Measurements from ENCODE around the gene LRRFIP2.

The LRRFIP2 gene

DNA sequence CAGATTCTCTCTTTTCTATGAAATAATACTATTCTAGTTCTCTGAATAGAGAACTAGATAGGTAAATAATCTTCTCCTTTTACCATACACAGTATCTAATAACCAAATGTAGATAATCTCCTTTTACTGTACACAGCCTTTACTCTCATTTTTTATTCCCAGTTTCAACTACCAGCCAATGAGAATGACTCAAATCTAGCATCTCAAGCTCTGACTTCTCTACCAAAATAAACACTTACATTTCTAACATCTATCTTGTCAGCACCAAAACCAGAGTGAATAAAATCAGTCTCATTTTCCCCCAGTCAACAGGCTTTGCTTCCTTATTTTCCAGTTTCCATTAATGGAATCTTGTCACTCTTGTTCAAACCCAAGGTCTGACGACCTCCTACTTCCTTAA is 36.9 kb downstream of the LRRFIP2 start:
- no peak for TF ChIP-seq SP1 (IDR thresholded peaks at IDR 0.05)
- no peak for TF ChIP-seq ARNT (IDR thresholded peaks at IDR 0.05)
- no peak for TF ChIP-seq BHLHE40 (IDR thresholded peaks at IDR 0.05; ENCODE audit: borderline replicate concordance)
- TF ChIP-seq HDGF (IDR thresholded peaks at IDR 0.05; ENCODE audit: borderline replicate concordance), result no peak
- TF ChIP-seq FOXA1 (IDR thresholded peaks at IDR 0.05), result no peak
- no peak for TF ChIP-seq FOXM1 (IDR thresholded peaks at IDR 0.05; ENCODE audit: borderline replicate concordance)
- no peak for TF ChIP-seq L3MBTL2 (conservative IDR thresholded peaks at IDR 0.05)
- no peak for TF ChIP-seq NFRKB (IDR thresholded peaks at IDR 0.05)
- no peak for TF ChIP-seq SUZ12 (IDR thresholded peaks at IDR 0.05)
- no peak for TF ChIP-seq LEF1 (IDR thresholded peaks at IDR 0.05; ENCODE audit: borderline replicate concordance)
- TF ChIP-seq CTBP1 (IDR thresholded peaks at IDR 0.05; ENCODE audit: borderline replicate concordance), result no peak
- no peak for TF ChIP-seq FOXK2 (IDR thresholded peaks at IDR 0.05)
- TF ChIP-seq, protein P1, sequence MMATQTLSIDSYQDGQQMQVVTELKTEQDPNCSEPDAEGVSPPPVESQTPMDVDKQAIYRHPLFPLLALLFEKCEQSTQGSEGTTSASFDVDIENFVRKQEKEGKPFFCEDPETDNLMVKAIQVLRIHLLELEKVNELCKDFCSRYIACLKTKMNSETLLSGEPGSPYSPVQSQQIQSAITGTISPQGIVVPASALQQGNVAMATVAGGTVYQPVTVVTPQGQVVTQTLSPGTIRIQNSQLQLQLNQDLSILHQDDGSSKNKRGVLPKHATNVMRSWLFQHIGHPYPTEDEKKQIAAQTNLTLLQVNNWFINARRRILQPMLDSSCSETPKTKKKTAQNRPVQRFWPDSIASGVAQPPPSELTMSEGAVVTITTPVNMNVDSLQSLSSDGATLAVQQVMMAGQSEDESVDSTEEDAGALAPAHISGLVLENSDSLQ (IDR thresholded peaks at IDR 0.05), result no peak
- no peak for TF ChIP-seq ELF4 (IDR thresholded peaks at IDR 0.05)
- TF ChIP-seq ZNF384 (IDR thresholded peaks at IDR 0.05), result no peak
- POLR2A ChIA-PET, result no interaction called here
- CTCF ChIA-PET, result no interaction called here
- no peak for DNase-seq (ENCODE audit: extremely low spot score)

DNA sequence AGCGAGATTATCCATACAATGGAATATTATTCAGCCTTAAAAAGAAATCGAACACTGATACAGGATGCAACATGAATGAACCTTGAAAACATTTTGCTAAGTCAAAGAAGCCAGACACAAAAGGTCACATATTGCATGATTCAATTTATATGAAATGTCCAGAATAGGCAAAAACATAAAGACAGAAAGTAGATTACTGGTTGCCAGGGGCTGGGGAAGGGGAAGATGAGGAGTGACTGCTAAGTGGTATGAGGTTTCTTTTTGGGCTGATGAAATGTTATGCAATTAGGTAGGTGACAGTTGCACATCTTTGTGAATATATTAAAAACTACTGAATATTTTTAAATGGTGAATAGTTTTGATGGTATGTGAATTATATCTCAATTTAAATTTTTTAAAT is 38.3 kb downstream of the LRRFIP2 start:
- POLR2A ChIA-PET, result no interaction called here
- CTCF ChIA-PET, result no interaction called here

DNA sequence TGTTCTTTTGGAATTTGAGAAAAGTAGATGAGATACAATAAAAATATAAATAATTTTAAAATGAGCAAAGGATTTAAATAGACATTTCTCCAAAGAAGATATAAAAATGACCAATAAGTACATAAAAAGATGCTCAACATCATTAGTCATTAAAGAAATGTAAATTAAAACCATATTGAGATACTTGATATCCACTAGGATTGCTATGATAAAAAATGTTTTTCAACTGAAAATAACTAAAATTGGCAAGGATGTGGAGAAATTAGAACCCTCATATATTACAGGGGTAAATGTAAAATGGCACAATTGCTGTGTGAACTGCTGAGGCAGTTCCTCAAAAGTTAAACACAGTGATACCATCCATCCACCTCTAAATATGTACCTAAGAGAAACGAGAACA is 38.8 kb downstream of the LRRFIP2 start:
- TF ChIP-seq, protein P1 (IDR thresholded peaks at IDR 0.05), result no peak
- no peak for TF ChIP-seq BHLHE40 (IDR thresholded peaks at IDR 0.05; ENCODE audit: borderline replicate concordance)
- POLR2A ChIA-PET, result no interaction called here
- no peak for DNase-seq (ENCODE audit: extremely low spot score)
- CTCF ChIA-PET, result no interaction called here

More for the DNA sequence above, 38.3 kb downstream of the LRRFIP2 start:
- TF ChIP-seq HDGF (IDR thresholded peaks at IDR 0.05; ENCODE audit: borderline replicate concordance) (no peak), FOXM1 (IDR thresholded peaks at IDR 0.05; ENCODE audit: borderline replicate concordance) (no peak), ELF4 (IDR thresholded peaks at IDR 0.05) (no peak), LEF1 (IDR thresholded peaks at IDR 0.05; ENCODE audit: borderline replicate concordance) (no peak), ZNF384 (IDR thresholded peaks at IDR 0.05) (no peak), SP1 (IDR thresholded peaks at IDR 0.05) (no peak), FOXK2 (IDR thresholded peaks at IDR 0.05) (no peak), BHLHE40 (IDR thresholded peaks at IDR 0.05; ENCODE audit: borderline replicate concordance) (no peak), L3MBTL2 (conservative IDR thresholded peaks at IDR 0.05) (no peak), NFRKB (IDR thresholded peaks at IDR 0.05) (no peak)
- TF ChIP-seq, protein P1 (IDR thresholded peaks at IDR 0.05), result no peak
- no peak for DNase-seq (ENCODE audit: extremely low spot score)

DNA sequence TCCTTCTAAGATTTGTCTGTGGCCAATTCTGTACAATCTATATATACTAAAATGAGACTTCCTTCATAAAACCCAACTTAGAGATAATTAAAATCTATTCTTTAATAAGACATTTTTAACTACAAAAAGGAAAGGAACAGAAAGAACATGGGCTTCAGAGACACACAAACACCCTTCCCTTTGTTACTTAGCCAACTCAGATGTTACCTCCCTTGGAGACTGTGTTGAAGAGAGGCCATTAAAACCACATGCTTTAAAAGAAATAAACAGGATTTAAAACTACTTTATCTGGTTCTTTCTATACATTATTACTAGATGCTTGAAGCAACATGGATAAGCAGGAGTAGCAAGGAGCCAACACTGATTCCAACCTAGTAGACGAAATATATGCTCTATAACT is 42.0 kb downstream of the LRRFIP2 start:
- POLR2A ChIA-PET, result no interaction called here
- no peak for DNase-seq (ENCODE audit: extremely low spot score)
- TF ChIP-seq HDGF (IDR thresholded peaks at IDR 0.05; ENCODE audit: borderline replicate concordance), result no peak
- TF ChIP-seq, protein P1 (IDR thresholded peaks at IDR 0.05), result no peak
- no peak for TF ChIP-seq ZNF384 (IDR thresholded peaks at IDR 0.05)
- no peak for TF ChIP-seq ARNT (IDR thresholded peaks at IDR 0.05)
- TF ChIP-seq BHLHE40 (IDR thresholded peaks at IDR 0.05; ENCODE audit: borderline replicate concordance), result no peak
- no peak for TF ChIP-seq SUZ12 (IDR thresholded peaks at IDR 0.05)
- no peak for TF ChIP-seq LEF1 (IDR thresholded peaks at IDR 0.05; ENCODE audit: borderline replicate concordance)
- TF ChIP-seq FOXK2 (IDR thresholded peaks at IDR 0.05), result no peak
- CTCF ChIA-PET, result no interaction called here

DNA sequence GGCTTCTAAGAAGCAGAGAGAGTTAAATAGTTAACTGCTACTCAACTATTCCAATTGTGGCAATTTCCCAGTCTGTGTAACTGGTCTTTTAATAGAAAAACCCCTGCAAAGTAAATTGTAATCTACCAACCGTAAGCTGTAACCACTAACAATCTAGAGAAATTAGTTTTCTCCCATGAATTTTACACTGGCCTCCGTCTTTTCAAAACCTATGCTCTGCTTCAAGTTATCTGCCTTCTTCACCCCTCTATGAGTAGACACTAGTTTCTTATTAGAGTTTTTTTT is 42.6 kb downstream of the LRRFIP2 start:
- no peak for TF ChIP-seq BHLHE40 (IDR thresholded peaks at IDR 0.05; ENCODE audit: borderline replicate concordance)
- TF ChIP-seq ELF4 (IDR thresholded peaks at IDR 0.05), result no peak
- no peak for TF ChIP-seq TARDBP (IDR thresholded peaks at IDR 0.05)
- TF ChIP-seq FOXK2 (IDR thresholded peaks at IDR 0.05), result no peak
- no peak for TF ChIP-seq SUZ12 (IDR thresholded peaks at IDR 0.05)
- TF ChIP-seq ARNT (IDR thresholded peaks at IDR 0.05), result no peak
- no peak for TF ChIP-seq HDGF (IDR thresholded peaks at IDR 0.05; ENCODE audit: borderline replicate concordance)
- TF ChIP-seq FOXA1 (IDR thresholded peaks at IDR 0.05), result no peak
- TF ChIP-seq L3MBTL2 (conservative IDR thresholded peaks at IDR 0.05), result no peak
- no peak for TF ChIP-seq SP1 (IDR thresholded peaks at IDR 0.05)
- TF ChIP-seq, protein P1 (IDR thresholded peaks at IDR 0.05), result no peak
- no peak for TF ChIP-seq LEF1 (IDR thresholded peaks at IDR 0.05; ENCODE audit: borderline replicate concordance)
- POLR2A ChIA-PET, result no interaction called here
- no peak for DNase-seq (ENCODE audit: extremely low spot score)
- CTCF ChIA-PET, result no interaction called here
